SU-DHL-6 (cell line): ENCODE data around the gene WDR59.
"Not testable (repeated sequence)": the region's sequence is repeated elsewhere in the genome, so short reads cannot be mapped to it uniquely, and the experiment has no call there.

Source experiments
- H2AFZ ChIP-seq: fragments of 200-600 bp; sonication (generic); 2 replicates; pipeline ENCODE4 v1.6.1; 2014; ENCODE audit warnings: low read depth, mild to moderate bottlenecking, moderate library complexity, mixed read lengths, antibody characterized with exemption, low read length; ENCODE audit not compliant: severe bottlenecking
- H3F3A ChIP-seq: fragments of 200-600 bp; shearing (Covaris generic); 2 replicates; pipeline ENCODE4 v1.6.0; 2016; ENCODE audit warnings: antibody characterized with exemption, mild to moderate bottlenecking; ENCODE audit not compliant: insufficient read depth
- H3K27ac ChIP-seq: fragments of 200-600 bp; sonication (generic); 2 replicates; pipeline ENCODE4 v1.5.1; 2016; ENCODE audit warnings: low read depth, mild to moderate bottlenecking, low read length, moderate library complexity, mixed read lengths
- H3K27me3 ChIP-seq: fragments of 200-600 bp; sonication (generic), shearing (Covaris generic); 2 replicates; pipeline ENCODE4 v1.6.0; 2014; ENCODE audit warnings: mild to moderate bottlenecking, low read length
- H3K36me3 ChIP-seq: fragments of 200-600 bp; sonication (generic); 2 replicates; pipeline ENCODE4 v1.6.1; 2014; ENCODE audit warnings: mild to moderate bottlenecking, low read length, mixed read lengths
- H3K4me2 ChIP-seq: fragments of 300-600, 200-600 bp; shearing (Covaris generic), sonication (generic); 2 replicates; pipeline ENCODE4 v1.6.0; 2014; ENCODE audit warnings: low read length, low read depth, mild to moderate bottlenecking; ENCODE audit not compliant: poor library complexity, severe bottlenecking
- H3K4me3 ChIP-seq: fragments of 200-600 bp; sonication (generic); 2 replicates; pipeline ENCODE4 v1.5.1; 2014; ENCODE audit warnings: antibody characterized with exemption, low read length, mild to moderate bottlenecking, mixed read lengths; ENCODE audit not compliant: insufficient read depth, poor library complexity, severe bottlenecking
- H3K79me2 ChIP-seq: fragments of 200-600 bp; sonication (generic); 2 replicates; pipeline ENCODE4 v1.6.1; 2014; ENCODE audit warnings: mild to moderate bottlenecking, low read length, moderate library complexity; ENCODE audit not compliant: insufficient read depth
- H3K9ac ChIP-seq: fragments of 200-600 bp; sonication (generic); 2 replicates; pipeline ENCODE4 v1.7.0; 2014; ENCODE audit warnings: mild to moderate bottlenecking, low read length
- H3K9me2 ChIP-seq: fragments of 200-600 bp; sonication (generic); replicated peaks from 2 replicates; pipeline ENCODE4 v1.6.1; 2014; ENCODE audit warnings: low read length; ENCODE audit not compliant: insufficient read depth
- H3K9me3 ChIP-seq: fragments of 200-600 bp; sonication (generic); 2 replicates; pipeline ENCODE4 v1.6.1; 2014; ENCODE audit warnings: low read length, mixed read lengths; ENCODE audit not compliant: insufficient read depth
- H4K20me1 ChIP-seq: fragments of 200-600 bp; sonication (generic); 2 replicates; pipeline ENCODE4 v1.6.1; 2014; ENCODE audit warnings: low read depth, mild to moderate bottlenecking, antibody characterized with exemption, low read length, moderate library complexity, mixed read lengths
- EZH2phosphoT487 ChIP-seq: fragments of 200-600 bp; sonication (generic), shearing (Covaris generic); conservative IDR thresholded peaks from 2 replicates; pipeline ENCODE4 v1.6.1; 2018; ENCODE audit warnings: mild to moderate bottlenecking, antibody characterized with exemption, low read length, moderate library complexity, mixed read lengths
- TF ChIP-seq, protein P1 (sequence below): fragments of 200-600 bp; sonication (generic); IDR thresholded peaks from one replicate; pipeline ENCODE4 v1.5.1; 2017; ENCODE audit warnings: antibody characterized with exemption, mild to moderate bottlenecking, low read length, moderate library complexity; ENCODE audit not compliant: insufficient read depth, poor library complexity, severe bottlenecking

WDR59 gene

DNA sequence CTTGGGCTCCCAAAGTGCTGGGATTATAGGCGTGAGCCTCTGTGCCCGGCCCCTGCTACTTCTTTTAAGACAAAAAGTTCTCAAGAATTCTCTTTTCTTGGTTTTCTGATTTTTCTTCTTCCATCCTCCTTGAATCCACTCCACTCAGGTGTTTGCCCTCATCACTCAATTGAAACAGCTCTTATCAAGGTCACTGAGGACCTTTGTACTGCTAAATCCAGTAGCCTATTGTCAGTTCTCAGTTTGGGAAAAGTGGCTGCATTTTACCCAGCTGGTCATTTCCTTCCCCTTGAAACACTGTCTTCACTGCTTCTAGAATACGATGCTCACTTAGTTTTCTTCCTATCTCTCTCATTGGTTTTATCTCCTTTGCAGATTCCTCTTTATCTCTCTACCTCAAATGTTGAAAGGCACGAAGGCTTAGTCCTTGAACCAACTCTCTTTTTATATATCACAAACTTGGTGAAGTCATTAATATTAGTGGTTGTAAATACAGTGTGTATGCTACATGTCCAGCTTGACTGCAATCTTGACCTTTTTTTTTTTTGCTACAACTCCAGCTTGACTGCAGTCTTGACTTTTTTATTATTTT, 43.7 kb upstream of the WDR59 start:
- H2AFZ ChIP-seq: no peak overlapping the region
- H3K9me3 ChIP-seq: no peaks in the 10 kb centered on the region
- no peaks in the 10 kb centered on the region for H3K27me3 ChIP-seq
- no peaks in the 10 kb centered on the region for H3K36me3 ChIP-seq
- H4K20me1 ChIP-seq: no peaks in the 10 kb centered on the region
- H3K4me2 ChIP-seq: no peak overlapping the region
- no peak overlapping the region for H3K4me3 ChIP-seq
- H3K9ac ChIP-seq: no peak overlapping the region
- TF ChIP-seq, protein P1, sequence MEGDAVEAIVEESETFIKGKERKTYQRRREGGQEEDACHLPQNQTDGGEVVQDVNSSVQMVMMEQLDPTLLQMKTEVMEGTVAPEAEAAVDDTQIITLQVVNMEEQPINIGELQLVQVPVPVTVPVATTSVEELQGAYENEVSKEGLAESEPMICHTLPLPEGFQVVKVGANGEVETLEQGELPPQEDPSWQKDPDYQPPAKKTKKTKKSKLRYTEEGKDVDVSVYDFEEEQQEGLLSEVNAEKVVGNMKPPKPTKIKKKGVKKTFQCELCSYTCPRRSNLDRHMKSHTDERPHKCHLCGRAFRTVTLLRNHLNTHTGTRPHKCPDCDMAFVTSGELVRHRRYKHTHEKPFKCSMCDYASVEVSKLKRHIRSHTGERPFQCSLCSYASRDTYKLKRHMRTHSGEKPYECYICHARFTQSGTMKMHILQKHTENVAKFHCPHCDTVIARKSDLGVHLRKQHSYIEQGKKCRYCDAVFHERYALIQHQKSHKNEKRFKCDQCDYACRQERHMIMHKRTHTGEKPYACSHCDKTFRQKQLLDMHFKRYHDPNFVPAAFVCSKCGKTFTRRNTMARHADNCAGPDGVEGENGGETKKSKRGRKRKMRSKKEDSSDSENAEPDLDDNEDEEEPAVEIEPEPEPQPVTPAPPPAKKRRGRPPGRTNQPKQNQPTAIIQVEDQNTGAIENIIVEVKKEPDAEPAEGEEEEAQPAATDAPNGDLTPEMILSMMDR: no peak
- TF ChIP-seq EZH2phosphoT487: no peak
- H3K79me2 ChIP-seq: no peaks in the 10 kb centered on the region; the same call in 1 of the 2 replicates
- no peaks in the 10 kb centered on the region for H3K9me2 ChIP-seq
- no peak overlapping the region for H3K27ac ChIP-seq
- H3F3A ChIP-seq: no peaks in the 10 kb centered on the region

DNA sequence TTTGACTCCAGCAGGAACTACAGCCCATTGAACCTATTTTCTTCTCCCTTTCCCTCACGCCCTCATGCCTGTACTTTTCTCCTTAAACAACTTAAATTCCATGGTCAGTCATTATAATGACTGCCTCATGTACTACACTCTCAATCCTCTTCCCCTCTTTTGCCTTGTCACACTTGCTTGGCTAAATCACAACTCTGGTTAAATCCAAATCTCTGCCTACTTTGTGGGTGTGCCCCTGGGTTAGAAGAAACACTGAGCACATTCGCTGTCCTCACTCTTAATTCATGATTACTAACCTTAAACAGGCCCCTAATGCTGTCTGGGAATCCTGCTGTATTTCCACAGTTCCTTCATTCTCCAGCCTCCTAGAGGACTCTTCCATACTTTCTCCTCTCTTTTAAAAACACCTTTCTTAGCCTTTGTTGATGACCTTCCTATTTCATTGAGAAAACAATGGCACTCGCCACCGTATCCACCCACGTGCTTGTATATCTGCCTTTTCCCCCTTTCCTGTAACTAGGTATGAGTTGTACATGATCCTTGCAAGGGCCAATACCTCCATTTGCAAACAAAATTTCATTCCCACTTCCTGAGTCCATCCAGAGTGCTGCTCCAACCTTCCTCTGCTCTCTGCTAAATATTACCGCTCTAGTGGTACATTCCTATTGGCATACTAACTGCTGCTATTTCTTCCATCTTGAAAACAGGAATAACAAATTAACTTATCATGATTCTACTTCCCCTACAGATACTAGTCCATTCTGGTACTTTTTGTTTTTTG, 42.8 kb upstream of the WDR59 start:
- no peaks in the 10 kb centered on the region for H3K9me2 ChIP-seq
- no peaks in the 10 kb centered on the region for H3F3A ChIP-seq
- H3K27me3 ChIP-seq: no peaks in the 10 kb centered on the region
- TF ChIP-seq, protein P1: no peak
- TF ChIP-seq EZH2phosphoT487: no peak
- no peak overlapping the region for H3K9ac ChIP-seq
- H3K4me3 ChIP-seq: no peak overlapping the region
- H2AFZ ChIP-seq: no peak overlapping the region
- H3K4me2 ChIP-seq: no peak overlapping the region
- no peak overlapping the region for H3K27ac ChIP-seq
- H3K79me2 ChIP-seq: no peaks in the 10 kb centered on the region; the same call in 1 of the 2 replicates
- H3K36me3 ChIP-seq: no peaks in the 10 kb centered on the region
- H4K20me1 ChIP-seq: no peaks in the 10 kb centered on the region
- no peaks in the 10 kb centered on the region for H3K9me3 ChIP-seq

DNA sequence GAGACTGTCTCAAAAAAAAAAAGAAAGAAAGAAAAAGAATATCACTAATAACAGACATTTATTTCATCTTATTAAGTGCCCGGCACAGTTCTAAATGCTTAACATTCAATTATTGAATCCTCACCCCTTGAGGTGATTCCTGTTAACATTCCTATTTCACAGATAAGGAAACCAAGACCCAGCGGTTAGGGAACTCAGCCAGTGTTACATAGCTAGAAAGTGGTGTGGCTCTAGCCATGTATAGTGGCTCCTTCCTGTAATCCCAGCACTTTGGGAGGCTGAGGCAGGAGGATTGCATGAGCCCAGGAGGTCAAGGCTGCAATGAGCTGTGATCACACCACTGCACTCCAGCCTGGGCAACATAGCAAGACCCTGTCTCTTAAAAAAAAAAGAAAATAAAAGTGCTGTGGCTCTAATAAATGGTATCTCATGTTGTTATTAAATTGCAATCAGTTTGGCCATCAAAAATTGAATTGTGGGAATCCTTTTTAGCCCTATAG, 42.0 kb upstream of the WDR59 start:
- Histone ChIP-seq H3K4me2 (no peak overlapping the region), H4K20me1 (no peaks in the 10 kb centered on the region), H3K79me2 (no peaks in the 10 kb centered on the region)

DNA sequence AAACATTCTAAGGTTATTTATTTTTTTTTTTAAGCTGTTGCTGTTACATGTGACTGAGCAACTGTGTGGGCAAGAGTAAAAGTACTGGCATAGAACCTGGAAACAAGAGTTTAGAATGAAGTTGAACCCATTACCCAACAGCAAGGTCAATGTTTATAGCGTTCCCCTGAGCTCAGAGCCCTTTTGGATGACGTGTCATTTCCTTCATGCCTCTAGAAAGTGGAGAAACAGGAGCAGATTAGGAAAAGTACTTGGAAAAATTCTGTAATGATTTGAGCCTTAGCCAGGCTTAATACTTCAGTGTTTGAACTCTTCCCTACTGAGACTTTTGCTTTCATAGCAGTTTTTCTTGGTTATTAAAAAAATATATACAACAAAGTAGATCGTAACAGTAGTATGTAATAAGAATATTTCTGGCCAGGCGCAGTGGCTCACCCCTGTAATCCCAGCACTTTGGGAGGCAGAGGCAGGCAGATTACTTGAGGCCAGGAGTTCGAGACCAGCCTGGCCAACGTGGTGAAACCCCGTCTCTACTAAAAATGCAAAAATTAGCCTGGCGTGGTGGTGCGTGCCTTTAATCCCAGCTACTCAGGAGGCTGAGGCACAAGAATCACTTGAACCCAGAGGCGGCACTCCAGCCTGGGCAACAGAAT, 41.4 kb upstream of the WDR59 start:
- not testable (repeated sequence) for H3F3A ChIP-seq, H3K36me3 ChIP-seq, H3K9me3 ChIP-seq, H3K4me2 ChIP-seq, H3K9me2 ChIP-seq, H3K27me3 ChIP-seq, H3K9ac ChIP-seq, H3K79me2 ChIP-seq, H3K4me3 ChIP-seq, H2AFZ ChIP-seq, H4K20me1 ChIP-seq, H3K27ac ChIP-seq

More for the DNA sequence above, 42.0 kb upstream of the WDR59 start:
- Histone ChIP-seq H3K36me3 (no peaks in the 10 kb centered on the region), H3K27me3 (no peaks in the 10 kb centered on the region), H3F3A (no peaks in the 10 kb centered on the region), H2AFZ (no peak overlapping the region), H3K4me3 (no peak overlapping the region), H3K9ac (no peak overlapping the region), H3K9me3 (no peaks in the 10 kb centered on the region), H3K9me2 (no peaks in the 10 kb centered on the region), H3K27ac (no peak overlapping the region)
- TF ChIP-seq EZH2phosphoT487: no peak
- TF ChIP-seq, protein P1: no peak
